Measurements from ENCODE around the gene PTPRG.

PTPRG gene

GRCh38 chr3:62159709-62160092, 598.3 kb downstream of the PTPRG start:
- H3K27me3 ChIP-seq (ENCODE audit: control insufficient read depth, insufficient read depth, low read length) = no peaks in the 10 kb centered on the region
- no peak overlapping the region for H3K9ac ChIP-seq
- H3K36me3 ChIP-seq (ENCODE audit: control insufficient read depth, insufficient read depth, low read length) = no peaks in the 10 kb centered on the region
- no peak overlapping the region for H3K4me2 ChIP-seq (ENCODE audit: low read length)
- no peak overlapping the region for H2AFZ ChIP-seq
- peak overlapping the region; percentile 50 for H3K27ac ChIP-seq
- H3K79me2 ChIP-seq = no peaks in the 10 kb centered on the region
- no peak overlapping the region for H3K4me3 ChIP-seq (ENCODE audit: low read depth, low read length)
- TF ChIP-seq, protein P1, sequence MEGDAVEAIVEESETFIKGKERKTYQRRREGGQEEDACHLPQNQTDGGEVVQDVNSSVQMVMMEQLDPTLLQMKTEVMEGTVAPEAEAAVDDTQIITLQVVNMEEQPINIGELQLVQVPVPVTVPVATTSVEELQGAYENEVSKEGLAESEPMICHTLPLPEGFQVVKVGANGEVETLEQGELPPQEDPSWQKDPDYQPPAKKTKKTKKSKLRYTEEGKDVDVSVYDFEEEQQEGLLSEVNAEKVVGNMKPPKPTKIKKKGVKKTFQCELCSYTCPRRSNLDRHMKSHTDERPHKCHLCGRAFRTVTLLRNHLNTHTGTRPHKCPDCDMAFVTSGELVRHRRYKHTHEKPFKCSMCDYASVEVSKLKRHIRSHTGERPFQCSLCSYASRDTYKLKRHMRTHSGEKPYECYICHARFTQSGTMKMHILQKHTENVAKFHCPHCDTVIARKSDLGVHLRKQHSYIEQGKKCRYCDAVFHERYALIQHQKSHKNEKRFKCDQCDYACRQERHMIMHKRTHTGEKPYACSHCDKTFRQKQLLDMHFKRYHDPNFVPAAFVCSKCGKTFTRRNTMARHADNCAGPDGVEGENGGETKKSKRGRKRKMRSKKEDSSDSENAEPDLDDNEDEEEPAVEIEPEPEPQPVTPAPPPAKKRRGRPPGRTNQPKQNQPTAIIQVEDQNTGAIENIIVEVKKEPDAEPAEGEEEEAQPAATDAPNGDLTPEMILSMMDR (IDR thresholded peaks at IDR 0.05) = no peak
- no peaks in the 10 kb centered on the region for H3K4me1 ChIP-seq
- H3K9me3 ChIP-seq (ENCODE audit: control insufficient read depth, low read length) = no peaks in the 10 kb centered on the region

DNA sequence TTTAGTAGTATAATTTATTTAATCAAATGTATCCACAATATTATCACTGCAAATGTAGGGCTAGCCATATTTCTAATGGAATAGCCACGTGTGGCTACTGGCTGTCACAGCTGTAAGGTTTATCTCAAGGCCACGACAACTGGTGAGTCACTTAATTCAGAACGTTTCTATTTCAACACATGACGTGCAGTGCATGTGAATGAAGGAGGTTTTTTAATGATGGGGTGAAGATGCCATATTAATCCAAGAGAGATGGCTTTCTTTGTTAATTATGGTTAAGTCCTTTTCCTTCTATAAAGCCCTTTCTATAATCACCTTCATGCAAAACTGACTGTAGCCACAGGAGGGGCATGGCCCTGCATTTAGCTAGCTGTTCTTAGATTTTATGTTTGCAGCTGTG, 600.0 kb downstream of the PTPRG start:
- H3K4me2 ChIP-seq (ENCODE audit: low read length) = no peak overlapping the region
- H3K4me1 ChIP-seq = no peaks in the 10 kb centered on the region
- TF ChIP-seq, protein P1 (IDR thresholded peaks at IDR 0.05) = no peak
- no peaks in the 10 kb centered on the region for H3K36me3 ChIP-seq (ENCODE audit: control insufficient read depth, insufficient read depth, low read length)
- no peak overlapping the region for H3K9ac ChIP-seq
- H3K4me3 ChIP-seq (ENCODE audit: low read depth, low read length) = no peak overlapping the region
- H3K9me3 ChIP-seq (ENCODE audit: control insufficient read depth, low read length) = no peaks in the 10 kb centered on the region
- no peaks in the 10 kb centered on the region for H3K79me2 ChIP-seq
- no peak overlapping the region for H3K27ac ChIP-seq
- no peaks in the 10 kb centered on the region for H3K27me3 ChIP-seq (ENCODE audit: control insufficient read depth, insufficient read depth, low read length)
- H2AFZ ChIP-seq = no peak overlapping the region

- H2AFZ ChIP-seq = no peak overlapping the region
- H3K9ac ChIP-seq = no peak overlapping the region
- TF ChIP-seq, protein P1 (IDR thresholded peaks at IDR 0.05) = no peak
- H3K4me2 ChIP-seq (ENCODE audit: low read length) = no peak overlapping the region
- peaks cover 4% of the 10 kb centered on the region for H3K4me1 ChIP-seq
- H3K9me3 ChIP-seq (ENCODE audit: control insufficient read depth, low read length) = no peaks in the 10 kb centered on the region
- H3K36me3 ChIP-seq (ENCODE audit: control insufficient read depth, insufficient read depth, low read length) = no peaks in the 10 kb centered on the region
- H3K4me3 ChIP-seq (ENCODE audit: low read depth, low read length) = no peak overlapping the region
- H3K27ac ChIP-seq = no peak overlapping the region
- H3K27me3 ChIP-seq (ENCODE audit: control insufficient read depth, insufficient read depth, low read length) = no peaks in the 10 kb centered on the region
- H3K79me2 ChIP-seq = peaks cover 2% of the 10 kb centered on the region
These were observed 602.8 kb downstream of the PTPRG start for GRCh38 chr3:62164196-62164595.

DNA sequence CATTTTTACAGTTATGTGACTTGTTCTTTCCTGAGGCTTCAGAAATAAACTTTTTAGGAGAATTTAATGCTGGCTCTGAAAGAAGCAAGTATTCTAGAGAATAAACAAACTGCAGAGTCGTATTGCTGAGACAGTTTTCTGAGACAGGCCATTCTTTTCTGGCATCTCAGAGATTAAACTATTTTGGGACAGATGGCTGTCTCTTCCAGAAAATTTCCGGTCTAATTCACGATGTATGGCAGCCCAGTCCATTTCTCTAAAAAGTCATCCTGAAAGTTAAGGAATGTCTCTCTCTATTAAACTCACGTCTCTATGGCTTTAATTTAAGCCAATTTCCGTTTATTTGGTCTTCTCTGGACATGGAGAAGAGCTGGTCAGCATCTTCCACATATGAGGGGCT, 603.4 kb downstream of the PTPRG start:
- no peaks in the 10 kb centered on the region for H3K27me3 ChIP-seq (ENCODE audit: control insufficient read depth, insufficient read depth, low read length)
- no peak overlapping the region for H3K9ac ChIP-seq

More for the DNA sequence above, 603.4 kb downstream of the PTPRG start:
- no peak overlapping the region for H3K27ac ChIP-seq
- H3K9me3 ChIP-seq (ENCODE audit: control insufficient read depth, low read length) = no peaks in the 10 kb centered on the region
- H3K4me1 ChIP-seq = peaks cover 9% of the 10 kb centered on the region
- no peak overlapping the region for H3K4me3 ChIP-seq (ENCODE audit: low read depth, low read length)
- H3K36me3 ChIP-seq (ENCODE audit: control insufficient read depth, insufficient read depth, low read length) = no peaks in the 10 kb centered on the region
- TF ChIP-seq, protein P1 (IDR thresholded peaks at IDR 0.05) = no peak
- no peak overlapping the region for H2AFZ ChIP-seq
- H3K79me2 ChIP-seq = peaks cover 2% of the 10 kb centered on the region
- no peak overlapping the region for H3K4me2 ChIP-seq (ENCODE audit: low read length)

Data from parathyroid adenoma (tissue), 2 donors.